GM12873 (cell line): Measurements from ENCODE around the gene COL18A1.

ENCODE experiments used
- CTCF ChIP-seq: IDR thresholded peaks from 2 replicates; pipeline ENCODE4 v1.5.1; 2012; ENCODE audit warnings: low read depth, mild to moderate bottlenecking, moderate library complexity, low read length, control low read depth; ENCODE audit not compliant: insufficient read depth; ENCODE audit errors: missing control alignments

Gene COL18A1

DNA sequence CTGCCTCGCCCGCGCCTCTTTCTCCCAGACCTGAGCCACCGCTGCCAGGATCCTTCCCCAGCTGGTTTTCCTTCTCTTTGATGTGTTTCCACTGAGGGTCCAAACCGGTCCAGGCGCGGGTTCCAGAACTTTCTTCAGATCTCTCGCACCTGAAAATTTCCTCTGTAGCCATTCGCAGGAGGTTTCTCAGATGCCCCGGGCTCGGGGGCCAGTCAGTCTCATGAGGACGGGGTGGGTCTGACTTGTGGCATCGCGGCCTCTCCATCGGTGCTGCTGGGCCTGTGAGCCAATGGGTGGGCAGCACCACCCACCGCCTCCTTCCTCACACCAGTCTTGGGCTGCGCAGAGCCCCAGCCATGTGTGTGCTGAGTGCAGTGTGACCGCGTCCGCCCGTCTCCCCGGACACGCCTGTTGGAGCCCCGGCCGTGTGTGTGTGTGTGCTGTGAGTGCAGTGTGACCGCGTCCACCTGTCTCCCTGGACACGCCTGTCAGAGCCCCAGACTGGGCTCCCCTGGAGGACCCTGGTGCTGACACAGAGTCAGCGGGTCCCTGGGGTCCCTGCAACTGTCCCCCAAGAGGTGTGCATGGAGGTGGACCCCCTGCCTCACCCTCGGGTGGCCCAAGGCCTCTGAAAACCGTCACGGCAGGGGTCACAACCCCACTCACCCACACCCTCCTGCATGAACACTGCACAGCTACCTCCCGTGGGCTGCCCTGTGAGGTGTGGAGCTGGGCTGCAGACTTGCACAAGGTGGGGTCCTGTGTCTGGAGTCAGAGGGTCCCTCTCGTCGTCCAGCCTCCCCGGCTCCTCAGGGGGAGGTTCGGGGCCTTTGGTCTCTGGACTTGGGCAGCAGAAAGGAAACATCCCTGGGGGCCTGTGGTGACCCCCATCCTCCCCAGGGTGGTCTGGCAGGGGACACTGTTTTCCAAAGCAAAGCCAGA lies 20.2 kb downstream of the COL18A1 start:
- TF ChIP-seq CTCF = no peak

GRCh38 chr21:45427331-45428271 lies 22.6 kb downstream of the COL18A1 start:
- TF ChIP-seq CTCF = no peak

- no peak for TF ChIP-seq CTCF
These were observed 23.6 kb downstream of the COL18A1 start for GRCh38 chr21:45428534-45428933.

DNA sequence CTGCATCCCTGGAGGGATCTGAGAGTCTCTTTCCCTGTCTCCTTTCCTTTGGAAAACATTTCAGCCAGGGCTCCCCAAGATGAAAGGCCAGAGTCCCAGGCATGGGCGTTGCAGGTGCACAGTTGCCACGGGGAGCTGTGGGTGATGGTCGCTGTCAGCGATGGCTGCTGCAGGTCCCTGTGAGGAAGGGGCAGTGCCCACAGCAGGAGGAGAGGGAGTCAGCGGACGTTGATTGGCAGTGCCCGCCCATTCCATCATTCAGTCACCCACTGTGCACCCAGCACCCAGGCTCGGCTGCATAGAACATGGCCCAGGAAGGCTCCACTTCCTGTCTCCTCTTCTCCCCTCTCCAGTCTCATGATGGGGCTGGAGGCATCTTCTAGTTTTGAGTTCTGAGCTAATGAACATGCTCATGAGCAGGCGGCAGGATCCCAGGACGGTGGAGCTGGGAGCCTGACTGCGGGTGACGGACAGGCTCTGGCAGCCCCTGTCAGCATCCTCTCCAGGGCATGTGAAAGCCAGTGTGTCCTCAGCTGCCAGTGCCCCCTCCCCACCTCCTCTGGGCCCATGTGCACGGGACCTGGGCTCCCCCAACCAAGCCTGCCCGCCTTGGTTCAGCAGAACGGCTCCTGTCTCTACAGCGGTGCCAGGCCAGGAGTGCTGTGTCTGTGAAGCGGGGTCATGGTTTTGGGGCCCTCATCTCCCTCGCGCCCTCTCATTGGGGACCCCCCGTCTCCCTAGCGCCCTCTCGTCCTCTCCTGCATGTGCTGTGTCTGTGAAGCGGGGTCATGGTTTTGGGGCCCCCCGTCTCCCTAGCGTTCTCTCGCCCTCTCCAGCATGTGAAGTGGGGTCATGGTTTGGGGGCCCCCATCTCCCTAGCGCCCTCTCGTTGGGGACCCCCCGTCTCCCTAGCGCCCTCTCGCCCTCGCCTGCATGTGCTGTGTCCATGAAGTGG lies 24.5 kb downstream of the COL18A1 start:
- no peak for TF ChIP-seq CTCF

GRCh38 chr21:45430521-45431501 lies 25.8 kb downstream of the COL18A1 start:
- no peak for TF ChIP-seq CTCF
